K562 (cell line): ENCODE data around the gene SLC15A1. TPM values are rescaled to one million over a fixed set of nuclear protein-coding genes. Genes with fewer than 3 reads are reported as not detected.

Experiments used
- ATAC-seq: fragments of 200-7000 bp; cut with Tn5 transposase; 3 replicates; pipeline ENCODE4 v1.9.1; 2020; ENCODE audit warnings: moderate library complexity
- BruUV-seq: library from RNA; stranded (reverse); fragments of 400-500 nt; replicated peaks from 2 replicates; lab custom pipeline; 2021; lab: Mats Ljungman, UMichigan
- CTCF ChIA-PET: fragments of 300-600 bp; formaldehyde crosslinking; extraction: SDS; loops from one replicate; lab custom pipeline; 2021; ENCODE audit warnings: low intra/inter-chr PET ratio; lab: Yijun Ruan, JAX
- POLR2A ChIA-PET: fragments of 300-600, 350-650 bp; sonication (Branson Sonifier 250); formaldehyde crosslinking; extraction: SDS; loops from one replicate; lab custom pipeline; 2021; ENCODE audit warnings: antibody characterized with exemption, inconsistent platforms; lab: Yijun Ruan, JAX
- DNase-seq, 4 experiments: peaks; one replicate each; pipeline versions ENCODE4 v3.0.0 to v3.0.0-alpha.2; 2011 to 2018; ENCODE audit warnings: low spot score in 3 of 4, mixed read lengths in 3 of 4; ENCODE audit errors: extremely low read depth in 1 of 4
- FAIRE-seq: peaks from 2 replicates; lab custom pipeline; 2011; peaks lifted over from hg19 to GRCh38; lab: Jason Lieb, UNC
- H2AFZ ChIP-seq: 2 replicates; pipeline ENCODE4 v1.6.0; 2011; ENCODE audit warnings: low read depth, low read length, control low read depth, inconsistent platforms
- H3K27ac ChIP-seq: fragments of 200-600 bp; 3 replicates; pipeline ENCODE4 v1.8.0; 2011; ENCODE audit warnings: low read depth, mild to moderate bottlenecking, control low read depth, inconsistent platforms, low read length, moderate library complexity, mixed read lengths; ENCODE audit errors: extremely low read depth
- H3K27me3 ChIP-seq, 2 experiments: fragments of 300-600 bp in 1 of 2; 2 replicates in 1 of 2; 3 replicates in 1 of 2; pipeline versions ENCODE4 v1.6.0 to v1.8.0; 2011; ENCODE audit warnings: inconsistent platforms in 2 of 2, low read length in 2 of 2, mild to moderate bottlenecking in 1 of 2, mixed read lengths in 1 of 2, moderate library complexity in 1 of 2; ENCODE audit not compliant: control insufficient read depth in 2 of 2, insufficient read depth in 2 of 2
- H3K36me3 ChIP-seq: fragments of 300-600 bp; 3 replicates; pipeline ENCODE4 v1.8.0; 2011; ENCODE audit warnings: mild to moderate bottlenecking, low read length, inconsistent platforms; ENCODE audit not compliant: control insufficient read depth, insufficient read depth
- H3K4me1 ChIP-seq, 2 experiments: fragments of 200-600 bp in 1 of 2; replicated peaks in 1 of 2; 2 replicates in 1 of 2; 3 replicates in 1 of 2; pipeline versions ENCODE4 v1.5.1 to v1.8.0; 2011; ENCODE audit warnings: inconsistent platforms in 2 of 2, low read length in 2 of 2, mild to moderate bottlenecking in 1 of 2, mixed read lengths in 1 of 2, moderate library complexity in 1 of 2; ENCODE audit not compliant: control insufficient read depth in 2 of 2, insufficient read depth in 2 of 2
- H3K4me2 ChIP-seq: 2 replicates; pipeline ENCODE4 v1.6.1; 2011; ENCODE audit warnings: low read length, control low read depth, inconsistent platforms, mixed read lengths; ENCODE audit not compliant: insufficient read depth
- H3K4me3 ChIP-seq: fragments of 200-600 bp; sonication (generic), shearing (Covaris generic); 2 replicates; pipeline ENCODE4 v1.5.1; 2016; ENCODE audit warnings: control low read depth, inconsistent platforms
- H3K79me2 ChIP-seq: fragments of 200-600 bp; 3 replicates; pipeline ENCODE4 v1.8.0; 2011; ENCODE audit warnings: low read length, inconsistent platforms; ENCODE audit not compliant: control insufficient read depth, insufficient read depth
- H3K9ac ChIP-seq, 2 experiments: 2 replicates each; pipeline versions ENCODE4 v1.6.0 to v1.6.1; 2011; ENCODE audit warnings: low read depth in 2 of 2, low read length in 2 of 2, control low read depth in 1 of 2, inconsistent platforms in 1 of 2, mild to moderate bottlenecking in 1 of 2, mixed read lengths in 1 of 2; ENCODE audit not compliant: insufficient read depth in 1 of 2
- H3K9me1 ChIP-seq: one replicate; pipeline ENCODE4 v1.6.0; 2011; ENCODE audit warnings: inconsistent platforms, mild to moderate bottlenecking, low read length, moderate library complexity; ENCODE audit not compliant: control insufficient read depth, insufficient read depth
- H3K9me3 ChIP-seq: replicated peaks from 2 replicates; pipeline ENCODE4 v1.5.1; 2011; ENCODE audit warnings: low read depth, low read length, inconsistent platforms; ENCODE audit not compliant: control insufficient read depth, insufficient read depth
- H4K20me1 ChIP-seq: replicated peaks from 2 replicates; pipeline ENCODE4 v1.6.1; 2011; ENCODE audit warnings: low read length, inconsistent platforms, mixed read lengths; ENCODE audit not compliant: control insufficient read depth, insufficient read depth
- EP300 ChIP-seq: IDR thresholded peaks from 2 replicates; pipeline ENCODE4 v1.6.1; 2012; ENCODE audit warnings: low read length, improper control_type of control experiment
- HNRNPLL ChIP-seq: fragments of 200-400 bp; formaldehyde crosslinking; IDR thresholded peaks from 2 replicates; pipeline ENCODE4 v1.6.1; 2017; ENCODE audit warnings: low read length, low read depth, mild to moderate bottlenecking; ENCODE audit not compliant: poor library complexity, severe bottlenecking
- IFI16 ChIP-seq: fragments of 250-450 bp; sonication (Bioruptor Pico); IDR thresholded peaks from 2 replicates; pipeline ENCODE4 v2.1.2; 2022; ENCODE audit warnings: mild to moderate bottlenecking, inconsistent platforms
- POLR2H ChIP-seq: IDR thresholded peaks from 2 replicates; pipeline ENCODE4 v1.6.1; 2016; ENCODE audit warnings: missing genetic modification characterization, low read depth, mild to moderate bottlenecking, control low read depth, missing compliant biosample characterization, moderate library complexity
- SMAD1 ChIP-seq: fragments of 150-350 bp; IDR thresholded peaks from 2 replicates; pipeline ENCODE4 v1.6.1; 2014; ENCODE audit warnings: low read length, low read depth; ENCODE audit not compliant: partially characterized antibody
- TRIM28 ChIP-seq: fragments of 450-650 bp; IDR thresholded peaks from 2 replicates; pipeline ENCODE4 v1.6.1; 2017
- ZNF184 ChIP-seq: sonication (generic); formaldehyde crosslinking; IDR thresholded peaks from 2 replicates; pipeline ENCODE4 v1.5.0; 2020; ENCODE audit warnings: missing genetic modification reagents
- ZSCAN32 ChIP-seq: fragments of 450-650 bp; formaldehyde crosslinking; IDR thresholded peaks from 2 replicates; pipeline ENCODE4 v1.4.0; 2020; ENCODE audit warnings: mild to moderate bottlenecking, moderate library complexity
- WGBS: fragments of 100-300 bp; shearing (Covaris generic); methylation state at CpG from one replicate; pipeline ENCODE4 v1.1.6; 2016; ENCODE audit warnings: low coverage, mixed read lengths; ENCODE audit not compliant: insufficient coverage; ENCODE audit errors: missing lambda C conversion rate; 5-methylcytosine and 5-hydroxymethylcytosine counted together
- in situ Hi-C: fragments of 300-500 bp; cut with MboI; formaldehyde crosslinking; loops from 4 replicates; pipeline ENCODE4 v1.15.0; 2018; ENCODE audit warnings: inconsistent platforms, mixed read lengths
- intact Hi-C: fragments of 100-400 bp; cut with micrococcal nuclease; formaldehyde crosslinking; loops from 2 replicates; pipeline ENCODE4 v1.14.2; 2022
- polyA plus RNA-seq, 8 experiments: library from polyadenylated mRNA; depleted of rRNA in 4 of 8; stranded (reverse) in 5 of 8; unstranded in 3 of 8; fragments of >200 nt; fragmentation: Nextera tagmentation in 2 of 8; fragmentation: Illumina TruSeq in 1 of 8; extraction: Ambion mirVana in 2 of 8; extraction: Trizol in 1 of 8; gene quantifications; 2 replicates each; pipeline versions ENCODE4 v1.2.1 to v1.2.3, GENCODE V29; 2011 to 2014; ENCODE audit warnings: inconsistent platforms in 1 of 8, missing spikeins in 1 of 8
- total RNA-seq, 7 experiments: library from RNA; depleted of rRNA in 6 of 7; stranded (reverse); fragments of >200 nt in 6 of 7; fragmentation: Illumina TruSeq in 2 of 7; extraction: Trizol in 2 of 7; gene quantifications; 2 replicates each; pipeline versions ENCODE4 v1.2.1 to v1.2.3, GENCODE V29; 2011 to 2021; ENCODE audit warnings: low replicate concordance in 1 of 7

Gene SLC15A1
- total and polyA plus RNA-seq, 9 of the 15 experiments (the other 6 are each of a cell fraction or from before 2014, with no cell fraction given): not detected

- no peak for FAIRE-seq
- Histone ChIP-seq H3K9ac (no peak overlapping the region), H3K36me3 (no peaks in the 10 kb centered on the region), H3K4me1 (no peaks in the 10 kb centered on the region), H4K20me1 (no peaks in the 10 kb centered on the region), H3K27ac (no peak overlapping the region), H3K27me3 (peaks cover 7 to 11% of the 10 kb centered on the region in 2 experiments; a peak in 4 of 5 replicates), H3K9me1 (no peaks in the 10 kb centered on the region), H3K9me3 (no peaks in the 10 kb centered on the region), H3K4me2 (no peak overlapping the region), H3K4me3 (no peak overlapping the region), H2AFZ (no peak overlapping the region), H3K79me2 (no peaks in the 10 kb centered on the region)
- ChIA-PET POLR2A (no interaction called here), CTCF (no interaction called here)
- intact Hi-C loops: no loop called here
- TF ChIP-seq SMAD1 (no peak), ZSCAN32 (no peak), POLR2H (tag) (no peak), TRIM28 (no peak), EP300 (no peak), ZNF184 (CRISPR knock-in tag) (no peak), HNRNPLL (no peak), IFI16 (CRISPR knock-in tag) (no peak)
- ATAC-seq: no peak
- 2% methylated on average over 6 of the region's 7 CpGs for WGBS
- in situ Hi-C loops: no loop called here
- no TSS peak for BruUV-seq
- DNase-seq: no peak
Observed at GRCh38 chr13:98707281-98707999, 45.0 kb downstream of the SLC15A1 start.
